GM21381 (cell line): Measurements from ENCODE around the gene GJD4.

Experiments used
- ATAC-seq: cut with Tn5 transposase; IDR thresholded peaks from one replicate; pipeline ENCODE4 v1.9.1; 2021; ENCODE audit warnings: mild to moderate bottlenecking, moderate library complexity; ENCODE audit not compliant: unreplicated experiment

The GJD4 gene

DNA sequence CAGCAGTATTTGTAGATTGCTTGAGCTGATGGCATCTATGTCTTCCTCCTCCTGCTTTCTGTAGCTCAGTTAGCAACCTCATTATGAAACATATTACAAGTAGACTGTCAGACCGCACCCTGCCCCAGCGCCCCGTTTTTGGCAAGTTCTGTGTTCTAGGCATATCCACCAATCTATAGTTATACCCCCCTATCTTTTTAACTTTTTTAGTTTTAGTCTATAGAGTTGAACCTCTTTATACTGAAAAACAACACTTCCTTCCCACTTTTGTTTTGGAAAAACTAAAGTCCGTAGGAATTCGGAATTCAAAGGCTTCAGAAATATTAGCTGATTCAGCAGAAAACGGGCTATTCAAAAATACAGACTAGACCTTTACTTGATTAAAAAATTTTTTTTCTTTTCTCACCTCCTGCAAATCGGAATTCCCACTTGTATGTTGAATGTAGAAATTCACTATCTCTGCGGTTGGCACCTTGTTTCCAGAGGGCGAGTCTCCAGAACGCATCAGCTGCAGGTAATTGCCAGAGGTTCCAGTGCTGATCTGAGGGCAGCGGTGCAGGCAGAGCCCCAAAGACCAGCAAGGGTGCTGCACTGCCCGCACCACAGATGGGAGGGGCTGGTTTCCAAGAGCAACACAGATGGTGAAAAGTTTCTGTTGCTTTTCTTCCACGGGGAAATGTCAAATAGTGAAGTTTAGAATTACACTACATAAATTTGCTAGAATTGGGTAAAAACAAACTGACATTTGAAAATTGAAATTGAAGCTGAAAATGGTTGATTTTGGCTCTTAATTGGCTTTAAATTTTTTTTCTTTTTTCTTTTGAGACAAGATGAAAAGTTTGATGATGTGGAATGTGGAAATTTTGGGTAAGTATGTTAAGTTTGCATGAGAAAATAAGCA lies 39.2 kb downstream of the GJD4 start:
- no peak for ATAC-seq

DNA sequence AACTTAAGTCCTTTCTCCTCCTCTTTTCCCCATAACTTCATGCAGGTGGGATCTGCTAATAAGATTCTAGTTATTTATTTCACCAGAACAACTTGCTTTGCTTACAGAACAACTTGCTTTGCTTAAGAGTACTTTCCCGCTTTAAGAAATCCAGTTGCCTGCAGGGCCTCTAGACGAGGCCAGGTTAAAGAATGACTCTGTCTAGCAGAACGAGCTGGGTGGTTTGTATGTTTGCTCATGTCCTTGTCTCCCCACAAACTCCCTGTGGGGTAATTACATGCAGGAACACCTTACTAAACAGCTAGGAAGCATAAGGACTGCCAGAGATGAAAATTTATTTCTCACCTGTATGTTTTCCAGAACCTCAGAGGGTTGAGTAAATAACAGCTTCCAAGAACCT lies 45.8 kb downstream of the GJD4 start:
- no peak for ATAC-seq

- no peak for ATAC-seq
Measured at GRCh38 chr10:35652824-35653223, 47.7 kb downstream of the GJD4 start.

GRCh38 chr10:35657621-35658020 lies 52.5 kb downstream of the GJD4 start:
- ATAC-seq = no peak
